ENCODE results near the gene SLC38A8.

SLC38A8 gene

GRCh38 chr16:84065536-84066132 lies 23.0 kb upstream of the SLC38A8 start:
- Histone ChIP-seq H3K9me3 (ENCODE audit: control insufficient read depth, low read length) (no peaks in the 10 kb centered on the region), H3K9ac (ENCODE audit: low read length) (no peak overlapping the region), H3K4me1 (ENCODE audit: control insufficient read depth, insufficient read depth, low read length) (no peaks in the 10 kb centered on the region), H3K27me3 (ENCODE audit: control insufficient read depth, insufficient read depth, low read length) (no peaks in the 10 kb centered on the region), H3K36me3 (ENCODE audit: control insufficient read depth, insufficient read depth, low read length) (peaks cover 15% of the 10 kb centered on the region), H3K4me3 (ENCODE audit: low read length) (no peak overlapping the region)

GRCh38 chr16:84063980-84064379 lies 21.4 kb upstream of the SLC38A8 start:
- H3K4me1 ChIP-seq (ENCODE audit: control insufficient read depth, insufficient read depth, low read length): no peaks in the 10 kb centered on the region
- no peaks in the 10 kb centered on the region for H3K27me3 ChIP-seq (ENCODE audit: control insufficient read depth, insufficient read depth, low read length)
- no peak overlapping the region for H3K4me3 ChIP-seq (ENCODE audit: low read length)
- peaks cover 15% of the 10 kb centered on the region for H3K36me3 ChIP-seq (ENCODE audit: control insufficient read depth, insufficient read depth, low read length)
- H3K9ac ChIP-seq (ENCODE audit: low read length): no peak overlapping the region
- H3K9me3 ChIP-seq (ENCODE audit: control insufficient read depth, low read length): no peaks in the 10 kb centered on the region

- peaks cover 11% of the 10 kb centered on the region for H3K36me3 ChIP-seq (ENCODE audit: control insufficient read depth, insufficient read depth, low read length)
- H3K9me3 ChIP-seq (ENCODE audit: control insufficient read depth, low read length): no peaks in the 10 kb centered on the region
- no peaks in the 10 kb centered on the region for H3K4me1 ChIP-seq (ENCODE audit: control insufficient read depth, insufficient read depth, low read length)
- no peak overlapping the region for H3K9ac ChIP-seq (ENCODE audit: low read length)
- no peak overlapping the region for H3K4me3 ChIP-seq (ENCODE audit: low read length)
- no peaks in the 10 kb centered on the region for H3K27me3 ChIP-seq (ENCODE audit: control insufficient read depth, insufficient read depth, low read length)
Observed at GRCh38 chr16:84062734-84063640, 20.4 kb upstream of the SLC38A8 start.

DNA sequence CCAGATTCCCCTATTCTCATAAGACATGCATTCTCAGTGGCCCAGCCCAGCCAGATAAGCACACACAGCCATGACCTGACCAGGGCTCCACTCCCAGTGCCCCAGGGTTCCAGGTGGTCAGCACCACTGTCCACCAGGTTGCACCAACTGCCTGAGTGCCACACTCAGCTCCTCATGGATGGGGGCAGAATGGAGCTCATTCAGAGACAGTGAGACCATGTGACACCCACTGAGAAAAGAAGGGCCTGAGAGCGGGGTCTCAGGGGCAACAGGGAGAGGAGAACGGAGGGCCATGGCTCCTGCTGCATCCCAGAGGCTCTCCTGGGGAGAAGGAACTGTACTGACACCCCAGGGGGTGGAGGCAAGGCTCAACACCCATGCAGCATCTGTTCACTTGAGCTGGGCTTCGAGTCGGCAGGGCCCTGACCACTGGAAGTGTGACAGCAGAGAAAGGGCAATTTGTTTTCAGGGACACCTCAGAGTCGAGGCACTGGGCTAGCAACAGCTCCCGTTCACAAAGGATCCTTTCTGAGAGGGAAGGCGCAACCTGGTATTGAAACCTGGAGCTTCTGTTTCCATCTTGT lies 18.7 kb upstream of the SLC38A8 start:
- no peaks in the 10 kb centered on the region for H3K27me3 ChIP-seq (ENCODE audit: control insufficient read depth, insufficient read depth, low read length)
- no peak overlapping the region for H3K4me3 ChIP-seq (ENCODE audit: low read length)
- H3K4me1 ChIP-seq (ENCODE audit: control insufficient read depth, insufficient read depth, low read length): no peaks in the 10 kb centered on the region
- peaks cover 9% of the 10 kb centered on the region for H3K36me3 ChIP-seq (ENCODE audit: control insufficient read depth, insufficient read depth, low read length)
- H3K9me3 ChIP-seq (ENCODE audit: control insufficient read depth, low read length): no peaks in the 10 kb centered on the region
- H3K9ac ChIP-seq (ENCODE audit: low read length): no peak overlapping the region

DNA sequence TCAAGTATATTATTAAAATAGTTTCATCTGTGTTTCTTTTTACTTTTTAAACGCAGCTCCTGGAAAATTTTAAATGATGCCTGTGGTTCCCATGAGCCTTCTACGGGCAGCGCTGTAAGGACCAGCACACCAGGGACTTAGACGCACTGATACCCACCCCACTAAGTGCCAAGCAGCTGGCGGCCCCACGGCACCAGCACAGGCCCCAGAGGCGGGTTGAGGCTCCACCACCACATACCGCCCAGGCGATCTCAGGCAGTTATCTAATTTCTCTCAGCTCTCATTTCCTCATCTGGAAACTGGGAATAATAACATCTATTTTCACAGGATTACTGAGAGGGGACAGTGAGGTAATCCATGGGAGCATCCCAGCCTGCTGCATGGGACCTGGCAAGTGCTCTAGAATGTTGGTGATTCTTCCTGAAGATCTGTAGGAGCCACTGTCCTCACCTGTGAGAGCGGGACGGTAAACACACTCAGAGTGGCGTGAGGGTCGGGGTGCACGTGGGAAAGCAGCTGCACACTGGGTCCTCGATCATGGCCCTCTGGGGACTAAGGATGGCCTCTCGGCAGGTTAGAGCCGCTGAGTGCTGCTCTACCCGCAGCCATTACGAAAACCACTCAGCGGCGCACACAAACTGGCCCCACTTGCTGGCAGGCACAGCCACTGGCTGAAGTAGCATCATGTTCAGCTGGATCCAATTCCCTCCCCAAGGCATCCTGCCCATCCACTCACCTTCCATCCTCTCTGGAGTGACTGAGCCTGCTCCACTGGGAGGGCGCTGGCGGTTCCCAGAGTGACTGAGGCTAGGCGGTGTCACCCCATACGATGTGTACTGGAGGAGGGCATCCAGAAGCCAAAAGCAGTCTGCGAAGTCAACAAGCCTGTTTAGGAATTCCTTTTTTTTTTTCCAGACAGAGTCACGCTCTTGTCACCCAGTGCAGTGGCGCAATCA lies 17.6 kb upstream of the SLC38A8 start:
- no peaks in the 10 kb centered on the region for H3K27me3 ChIP-seq (ENCODE audit: control insufficient read depth, insufficient read depth, low read length)
- no peak overlapping the region for H3K4me3 ChIP-seq (ENCODE audit: low read length)
- H3K9me3 ChIP-seq (ENCODE audit: control insufficient read depth, low read length): no peaks in the 10 kb centered on the region
- no peaks in the 10 kb centered on the region for H3K4me1 ChIP-seq (ENCODE audit: control insufficient read depth, insufficient read depth, low read length)
- H3K9ac ChIP-seq (ENCODE audit: low read length): no peak overlapping the region
- H3K36me3 ChIP-seq (ENCODE audit: control insufficient read depth, insufficient read depth, low read length): peaks cover 9% of the 10 kb centered on the region

DNA sequence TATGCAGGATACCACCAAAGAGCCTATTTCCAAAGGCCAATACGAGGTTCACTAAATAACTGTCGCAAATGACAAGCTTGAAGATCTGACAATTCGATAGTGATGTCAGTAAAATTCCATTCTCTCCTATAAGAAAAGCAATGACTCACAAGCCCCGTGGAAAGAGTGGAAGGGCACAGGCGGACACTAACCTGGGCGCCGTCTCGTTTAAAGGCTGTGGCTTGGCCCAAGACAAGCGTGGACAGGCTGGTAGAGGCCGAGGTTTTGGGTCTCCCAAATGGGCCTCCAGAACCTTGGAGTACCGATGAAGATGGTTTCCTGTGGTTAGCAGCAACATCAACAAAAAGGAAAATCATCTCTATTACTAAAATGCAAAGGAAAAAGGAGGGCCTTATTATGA lies 16.5 kb upstream of the SLC38A8 start:
- no peak overlapping the region for H3K9ac ChIP-seq (ENCODE audit: low read length)
- H3K4me3 ChIP-seq (ENCODE audit: low read length): no peak overlapping the region
- H3K9me3 ChIP-seq (ENCODE audit: control insufficient read depth, low read length): no peaks in the 10 kb centered on the region
- no peaks in the 10 kb centered on the region for H3K27me3 ChIP-seq (ENCODE audit: control insufficient read depth, insufficient read depth, low read length)
- no peaks in the 10 kb centered on the region for H3K4me1 ChIP-seq (ENCODE audit: control insufficient read depth, insufficient read depth, low read length)
- peaks cover 11% of the 10 kb centered on the region for H3K36me3 ChIP-seq (ENCODE audit: control insufficient read depth, insufficient read depth, low read length)

DNA sequence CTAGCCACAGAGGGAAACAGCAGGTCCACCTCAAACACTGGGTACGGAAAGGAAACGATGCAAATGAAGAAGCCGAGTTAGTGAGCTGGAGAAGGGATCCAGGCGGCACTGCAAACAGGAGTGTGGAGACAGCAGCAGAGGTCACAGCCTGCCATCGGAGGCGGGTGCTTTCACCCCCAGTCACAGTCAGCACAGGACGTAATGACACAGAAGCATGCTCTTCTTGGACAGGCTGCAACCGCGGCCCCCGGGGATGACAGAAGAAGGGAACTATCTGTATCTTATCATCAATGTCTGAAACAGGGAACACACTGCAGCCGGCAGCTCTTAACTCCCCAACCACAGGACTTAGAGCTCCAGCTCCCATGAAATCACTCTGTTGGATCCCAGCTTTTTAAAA lies 16.1 kb upstream of the SLC38A8 start:
- no peak overlapping the region for H3K9ac ChIP-seq (ENCODE audit: low read length)
- H3K9me3 ChIP-seq (ENCODE audit: control insufficient read depth, low read length): no peaks in the 10 kb centered on the region
- H3K36me3 ChIP-seq (ENCODE audit: control insufficient read depth, insufficient read depth, low read length): peaks cover 11% of the 10 kb centered on the region
- H3K4me3 ChIP-seq (ENCODE audit: low read length): no peak overlapping the region
- H3K27me3 ChIP-seq (ENCODE audit: control insufficient read depth, insufficient read depth, low read length): no peaks in the 10 kb centered on the region
- no peaks in the 10 kb centered on the region for H3K4me1 ChIP-seq (ENCODE audit: control insufficient read depth, insufficient read depth, low read length)

DNA sequence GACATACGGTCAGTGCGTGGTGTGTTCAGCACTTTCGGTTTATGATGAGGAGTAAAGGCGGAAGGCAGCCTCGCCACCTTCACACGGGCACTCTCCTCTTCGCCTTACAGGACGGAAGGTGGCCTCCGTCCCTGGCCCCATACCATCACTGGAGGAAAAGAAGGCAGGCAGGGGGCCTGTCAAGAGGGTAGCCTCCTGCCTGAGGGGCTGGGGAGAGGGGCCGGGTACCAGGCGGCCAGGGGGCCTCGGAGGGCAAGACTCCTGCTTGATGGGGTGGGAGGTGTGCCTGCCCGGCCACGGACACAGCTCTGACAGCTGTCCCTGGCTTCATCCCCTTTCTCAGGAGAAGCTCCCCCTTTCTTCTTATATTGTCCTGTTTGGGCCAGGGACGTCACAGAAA lies 15.6 kb upstream of the SLC38A8 start:
- H3K9ac ChIP-seq (ENCODE audit: low read length): no peak overlapping the region
- no peaks in the 10 kb centered on the region for H3K27me3 ChIP-seq (ENCODE audit: control insufficient read depth, insufficient read depth, low read length)
- no peaks in the 10 kb centered on the region for H3K4me1 ChIP-seq (ENCODE audit: control insufficient read depth, insufficient read depth, low read length)
- no peaks in the 10 kb centered on the region for H3K9me3 ChIP-seq (ENCODE audit: control insufficient read depth, low read length)
- H3K4me3 ChIP-seq (ENCODE audit: low read length): no peak overlapping the region
- H3K36me3 ChIP-seq (ENCODE audit: control insufficient read depth, insufficient read depth, low read length): peaks cover 11% of the 10 kb centered on the region

GRCh38 chr16:84056933-84057332 lies 14.3 kb upstream of the SLC38A8 start:
- Histone ChIP-seq H3K36me3 (ENCODE audit: control insufficient read depth, insufficient read depth, low read length) (peaks cover 11% of the 10 kb centered on the region), H3K27me3 (ENCODE audit: control insufficient read depth, insufficient read depth, low read length) (no peaks in the 10 kb centered on the region), H3K4me3 (ENCODE audit: low read length) (no peak overlapping the region), H3K9ac (ENCODE audit: low read length) (no peak overlapping the region), H3K9me3 (ENCODE audit: control insufficient read depth, low read length) (no peaks in the 10 kb centered on the region), H3K4me1 (ENCODE audit: control insufficient read depth, insufficient read depth, low read length) (no peaks in the 10 kb centered on the region)

GRCh38 chr16:84055801-84056634 lies 13.4 kb upstream of the SLC38A8 start:
- no peak overlapping the region for H3K4me3 ChIP-seq (ENCODE audit: low read length)
- H3K9ac ChIP-seq (ENCODE audit: low read length): no peak overlapping the region
- no peaks in the 10 kb centered on the region for H3K27me3 ChIP-seq (ENCODE audit: control insufficient read depth, insufficient read depth, low read length)
- H3K36me3 ChIP-seq (ENCODE audit: control insufficient read depth, insufficient read depth, low read length): peaks cover 11% of the 10 kb centered on the region
- no peaks in the 10 kb centered on the region for H3K9me3 ChIP-seq (ENCODE audit: control insufficient read depth, low read length)
- H3K4me1 ChIP-seq (ENCODE audit: control insufficient read depth, insufficient read depth, low read length): no peaks in the 10 kb centered on the region

- Histone ChIP-seq H3K4me3 (ENCODE audit: low read length) (no peak overlapping the region), H3K36me3 (ENCODE audit: control insufficient read depth, insufficient read depth, low read length) (peaks cover 11% of the 10 kb centered on the region), H3K9ac (ENCODE audit: low read length) (no peak overlapping the region), H3K9me3 (ENCODE audit: control insufficient read depth, low read length) (no peaks in the 10 kb centered on the region), H3K4me1 (ENCODE audit: control insufficient read depth, insufficient read depth, low read length) (no peaks in the 10 kb centered on the region), H3K27me3 (ENCODE audit: control insufficient read depth, insufficient read depth, low read length) (no peaks in the 10 kb centered on the region)
Observed at GRCh38 chr16:84055366-84055765, 12.8 kb upstream of the SLC38A8 start.

Data from mucosa of stomach (tissue), 1 donor.